GM21447 (cell line): Measurements from ENCODE around the gene S100A13.
"Not testable (repeated sequence)": the region's sequence is repeated elsewhere in the genome, so short reads cannot be mapped to it uniquely, and the experiment has no call there.

Source experiments
- ATAC-seq: cut with Tn5 transposase; IDR thresholded peaks from one replicate; pipeline ENCODE4 v1.9.1; 2021; ENCODE audit not compliant: unreplicated experiment

Gene S100A13

GRCh38 chr1:153649137-153649862 is 22.0 kb upstream of the S100A13 start:
- ATAC-seq, result no peak

DNA sequence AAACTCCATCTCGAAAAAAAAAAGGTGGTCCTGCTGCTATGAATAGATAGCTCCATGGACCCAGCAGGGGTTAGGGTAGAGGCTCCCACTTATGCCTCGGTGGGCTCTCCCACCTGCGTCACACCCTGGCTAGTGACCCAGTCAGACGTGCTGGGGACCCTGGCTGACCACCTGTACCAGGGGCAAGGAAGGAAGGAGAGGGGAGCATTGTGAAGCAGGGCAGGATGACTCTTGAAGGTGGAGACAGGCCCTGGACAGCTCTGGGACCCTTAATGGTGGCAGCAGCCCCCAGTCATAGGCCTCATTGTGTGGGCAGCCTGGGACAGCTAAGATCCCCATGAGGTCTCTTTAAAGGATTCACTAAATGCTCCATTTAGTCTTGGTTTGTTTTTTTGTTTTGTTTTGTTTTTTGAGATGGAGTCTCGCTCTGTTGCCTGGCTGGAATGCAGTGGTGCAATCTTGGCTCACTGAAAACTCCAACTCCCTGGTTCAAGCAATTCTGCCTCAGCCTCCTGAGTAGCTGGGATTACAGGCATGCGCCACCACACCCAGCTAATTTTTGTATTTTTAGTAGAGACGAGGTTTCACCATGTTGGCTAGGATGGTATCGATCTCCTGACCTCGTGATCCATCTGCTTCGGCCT is 20.8 kb upstream of the S100A13 start:
- ATAC-seq, result no peak

GRCh38 chr1:153647346-153647714 is 20.0 kb upstream of the S100A13 start:
- ATAC-seq, result no peak

DNA sequence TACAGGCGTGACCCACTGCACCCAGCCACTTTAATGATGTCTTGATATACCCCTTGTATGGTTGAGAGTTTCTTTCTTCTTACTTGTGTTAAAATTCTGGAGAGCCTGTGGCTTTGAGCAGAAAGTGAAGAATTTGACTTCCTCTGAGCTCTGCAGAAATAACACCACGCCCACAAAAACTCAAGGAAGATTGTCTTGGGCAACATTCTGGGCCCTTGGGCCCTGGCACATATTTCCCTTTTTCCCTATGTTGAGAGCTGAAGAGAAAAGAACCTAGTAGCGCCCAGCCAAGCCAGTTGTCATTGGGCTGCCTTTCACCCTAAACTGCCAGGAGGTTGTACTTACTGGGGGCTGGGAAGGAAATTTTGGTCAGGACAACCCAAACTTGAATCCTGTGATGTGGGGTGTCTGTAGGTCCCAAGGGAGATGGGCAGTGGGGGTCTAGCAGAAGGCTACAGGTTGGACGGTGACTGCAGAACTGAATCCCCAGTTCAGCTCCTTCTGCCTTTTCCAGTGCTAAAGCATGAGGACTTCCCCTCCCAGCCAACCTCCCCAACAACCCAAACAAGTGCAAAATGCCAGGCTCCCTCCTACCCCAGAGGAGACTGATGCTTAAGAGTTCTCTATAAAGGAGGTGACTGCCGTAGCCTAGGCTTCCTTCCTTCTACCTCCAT is 19.5 kb upstream of the S100A13 start:
- ATAC-seq, result no peak

- no peak for ATAC-seq
Observed at GRCh38 chr1:153643816-153644215, 16.5 kb upstream of the S100A13 start.

GRCh38 chr1:153643100-153643499 is 15.8 kb upstream of the S100A13 start:
- ATAC-seq, result no peak

GRCh38 chr1:153642161-153642560 is 14.9 kb upstream of the S100A13 start:
- no peak for ATAC-seq

DNA sequence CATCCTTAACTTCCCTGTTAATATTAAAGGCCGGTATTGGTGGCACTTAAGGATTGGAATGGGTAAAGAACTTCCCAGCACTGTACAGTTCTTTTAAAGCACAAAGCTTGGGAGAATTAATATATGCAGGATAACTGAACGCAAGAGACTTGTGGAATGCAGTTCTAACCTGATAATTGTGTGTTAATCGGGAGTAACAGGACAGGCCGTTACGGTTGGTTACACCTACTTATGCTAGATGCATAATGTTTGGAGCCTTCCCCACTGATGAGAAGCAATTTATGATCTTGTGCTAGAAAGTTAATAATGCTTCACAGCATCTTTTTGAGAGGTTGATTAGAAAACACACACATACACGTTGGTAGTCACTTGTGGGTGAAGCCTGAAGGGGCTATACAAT is 13.6 kb upstream of the S100A13 start:
- no peak for ATAC-seq

DNA sequence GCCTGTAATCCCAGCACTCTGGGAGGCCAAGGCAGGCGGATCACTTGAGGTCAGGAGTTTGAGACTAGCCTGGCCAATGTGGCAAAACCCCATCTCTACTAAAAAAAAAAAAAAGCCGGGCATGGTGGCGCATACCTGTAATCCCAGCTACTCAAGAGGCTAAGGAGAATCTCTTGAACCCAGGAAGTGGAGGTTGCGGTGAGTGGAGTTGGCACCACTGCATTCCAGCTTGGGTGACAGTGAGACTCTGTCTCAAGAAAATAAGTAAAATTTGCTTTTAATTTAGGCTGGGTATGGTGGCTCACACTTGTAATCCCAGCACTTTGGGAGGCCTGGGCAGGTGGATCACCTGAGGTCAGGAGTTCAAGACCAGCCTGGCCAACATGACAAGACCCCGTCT is 12.9 kb upstream of the S100A13 start:
- not testable (repeated sequence) for ATAC-seq

- ATAC-seq, result no peak
Observed at GRCh38 chr1:153639280-153639679, 12.0 kb upstream of the S100A13 start.

DNA sequence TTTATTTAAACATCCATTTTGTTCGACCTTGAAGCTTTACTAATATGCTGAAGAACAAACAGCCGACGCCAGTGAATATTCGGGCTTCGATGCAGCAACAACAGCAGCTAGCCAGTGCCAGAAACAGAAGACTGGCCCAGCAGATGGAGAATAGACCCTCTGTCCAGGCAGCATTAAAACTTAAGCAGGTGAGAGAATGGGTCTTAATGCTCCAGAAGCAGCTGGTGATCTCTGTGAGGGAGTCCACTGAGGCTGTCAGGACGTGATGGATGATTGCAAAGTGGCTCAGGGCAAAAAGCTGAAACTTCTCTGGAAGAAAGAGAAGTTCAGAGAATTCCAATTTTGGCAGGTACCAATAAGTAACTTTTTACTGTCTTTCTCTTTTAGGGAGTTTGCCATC is 11.0 kb upstream of the S100A13 start:
- ATAC-seq, result no peak

- ATAC-seq, result no peak
Observed at GRCh38 chr1:153636312-153636711, 9.0 kb upstream of the S100A13 start.

GRCh38 chr1:153635872-153636271 is 8.6 kb upstream of the S100A13 start:
- ATAC-seq, result no peak

DNA sequence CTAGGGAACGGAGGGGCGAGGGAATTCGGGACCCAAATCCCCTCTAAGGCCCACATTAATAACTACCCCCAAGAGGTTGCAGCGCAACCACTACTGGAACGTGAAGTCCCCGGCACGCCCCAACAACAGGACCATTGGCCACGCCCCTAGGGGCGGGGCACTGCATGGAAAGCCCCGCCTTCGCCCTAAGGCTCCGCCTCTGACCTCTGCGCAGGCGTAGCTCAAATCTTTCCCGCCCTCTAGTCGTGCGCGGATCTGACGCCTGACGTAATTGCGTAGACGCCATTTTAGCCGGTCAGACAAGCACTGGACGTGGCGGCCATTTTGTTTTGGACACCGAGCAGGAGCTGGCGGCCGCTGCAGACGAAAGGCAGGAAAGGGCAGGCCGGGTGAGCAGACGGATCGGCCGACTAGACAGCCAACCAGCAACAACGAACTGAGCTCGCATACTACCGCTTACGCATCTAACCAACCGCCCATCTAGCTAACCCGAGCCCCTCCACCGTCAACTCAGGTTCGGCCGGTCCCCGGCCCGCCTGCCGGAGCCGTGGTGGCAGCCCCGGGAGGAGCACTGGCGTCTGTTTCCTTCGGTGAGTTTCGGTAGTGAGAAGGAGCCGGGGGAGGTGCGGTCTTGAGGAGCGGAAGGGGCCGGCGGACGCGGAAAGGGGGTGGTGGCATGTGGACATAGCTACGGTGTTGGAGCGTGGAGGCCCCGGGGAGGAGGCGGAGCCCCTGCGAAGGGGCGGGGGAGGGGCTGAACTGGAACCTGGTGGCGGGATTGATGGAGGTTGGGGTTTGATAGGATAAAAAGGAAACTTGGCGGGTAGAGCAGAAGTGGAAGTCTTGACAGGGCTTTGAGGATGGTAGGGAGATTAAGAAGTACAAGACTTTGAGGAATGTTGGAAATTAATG is 6.7 kb upstream of the S100A13 start, which contains the start of gene CHTOP:
TSS of gene CHTOP (plus strand) at position 313 of the 912 bp plus-strand sequence. CDS start 2,523 bp downstream, outside the sequence.
- peak; percentile 83 for ATAC-seq

GRCh38 chr1:153633161-153633753 is 6.0 kb upstream of the S100A13 start:
- peak; percentile 3 for ATAC-seq

- no peak for ATAC-seq
Observed at GRCh38 chr1:153631047-153632022, 4.0 kb upstream of the S100A13 start.

DNA sequence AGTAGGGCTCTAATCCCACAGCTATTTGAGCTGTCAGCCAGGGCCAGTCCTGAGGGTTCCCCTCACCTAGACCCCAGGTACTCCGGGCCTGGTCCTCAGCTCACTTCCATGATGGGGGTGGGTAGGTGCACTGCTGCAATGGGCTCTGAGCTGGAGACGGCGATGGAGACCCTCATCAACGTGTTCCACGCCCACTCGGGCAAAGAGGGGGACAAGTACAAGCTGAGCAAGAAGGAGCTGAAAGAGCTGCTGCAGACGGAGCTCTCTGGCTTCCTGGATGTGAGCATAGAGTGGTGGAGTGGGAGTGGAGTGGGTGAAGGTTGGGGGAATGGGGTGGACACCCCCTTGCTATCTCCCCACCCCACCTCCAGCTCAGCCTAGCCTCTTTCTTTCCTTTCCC is 3.1 kb upstream of the S100A13 start:
- ATAC-seq, result no peak

GRCh38 chr1:153629971-153630370 is 2.7 kb upstream of the S100A13 start:
- ATAC-seq, result no peak

DNA sequence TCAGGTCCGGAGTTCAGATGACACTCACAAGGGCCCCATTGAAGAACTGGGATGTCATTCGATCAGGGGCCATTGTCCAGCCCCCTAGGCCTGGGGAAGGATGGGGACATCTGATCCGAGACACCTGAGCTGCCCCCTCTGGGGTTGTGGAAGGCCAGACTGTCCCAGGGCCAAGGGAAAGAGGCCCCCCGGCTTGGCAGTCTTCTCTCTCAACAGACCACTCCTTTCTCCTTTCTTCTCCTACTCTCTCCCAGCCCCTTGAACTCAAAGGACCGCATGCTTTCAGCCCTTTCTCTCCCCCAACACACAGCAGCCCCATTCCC is 2.0 kb upstream of the S100A13 start:
- ATAC-seq, result no peak
